Right lobe of liver (tissue), 4 donors: ENCODE measurements around the gene ZC3H12D.

ENCODE experiments used
- CTCF ChIP-seq, 4 donors: fragments of 200-600 bp in 3 of 4; fragments of 450-650 bp in 1 of 4; IDR thresholded peaks; one replicate each; pipeline versions ENCODE4 v1.5.1 to v1.8.0; 2016 to 2022; ENCODE audit warnings: antibody characterized with exemption in 4 of 4, mild to moderate bottlenecking in 2 of 4
- POLR2A ChIP-seq: fragments of 450-650 bp; IDR thresholded peaks from one replicate; pipeline ENCODE4 v1.6.1; 2017; ENCODE audit warnings: antibody characterized with exemption, mild to moderate bottlenecking
- donor health status: DM: no; HTN: no; CAD: no.
- donor health status: DM: no; HTN: no; CAD: no.
- donor health status: DM: no; HTN: yes; CAD: no.

- TF ChIP-seq CTCF (IDR thresholded peaks at IDR 0.05), result no peak
- TF ChIP-seq POLR2A, result no peak
Measured at GRCh38 chr6:149438855-149439254, 46.0 kb downstream of the ZC3H12D start.
